HG03135 (cell line): Measurements from ENCODE around the gene WDFY4.

Experiments
- ATAC-seq: cut with Tn5 transposase; IDR thresholded peaks from one replicate; pipeline ENCODE4 v1.9.1; 2021; ENCODE audit warnings: mild to moderate bottlenecking, moderate library complexity; ENCODE audit not compliant: unreplicated experiment

WDFY4 gene

GRCh38 chr10:48768926-48769325, 84.3 kb downstream of the WDFY4 start:
- ATAC-seq = no peak

- no peak for ATAC-seq
Measured at GRCh38 chr10:48769706-48770435, 85.2 kb downstream of the WDFY4 start.

GRCh38 chr10:48770561-48771089, 86.0 kb downstream of the WDFY4 start:
- no peak for ATAC-seq

- ATAC-seq = no peak
Measured at GRCh38 chr10:48771234-48771633, 86.6 kb downstream of the WDFY4 start.

- no peak for ATAC-seq
Measured at GRCh38 chr10:48772059-48772458, 87.4 kb downstream of the WDFY4 start.

GRCh38 chr10:48773580-48773979, 88.9 kb downstream of the WDFY4 start:
- ATAC-seq = no peak

GRCh38 chr10:48774416-48775205, 89.9 kb downstream of the WDFY4 start:
- no peak for ATAC-seq

GRCh38 chr10:48775206-48775517, 90.5 kb downstream of the WDFY4 start:
- ATAC-seq = no peak

- ATAC-seq = no peak
Measured at GRCh38 chr10:48776005-48776522, 91.4 kb downstream of the WDFY4 start.

- no peak for ATAC-seq
Measured at GRCh38 chr10:48776528-48776927, 91.9 kb downstream of the WDFY4 start.

GRCh38 chr10:48777110-48777509, 92.4 kb downstream of the WDFY4 start:
- no peak for ATAC-seq

- ATAC-seq = no peak
Measured at GRCh38 chr10:48778193-48778857, 93.7 kb downstream of the WDFY4 start.

- no peak for ATAC-seq
Measured at GRCh38 chr10:48779077-48779476, 94.4 kb downstream of the WDFY4 start.

- ATAC-seq = no peak
Measured at GRCh38 chr10:48779546-48780152, 95.0 kb downstream of the WDFY4 start.

GRCh38 chr10:48780341-48780740, 95.7 kb downstream of the WDFY4 start:
- ATAC-seq = no peak

GRCh38 chr10:48782386-48782785, 97.7 kb downstream of the WDFY4 start:
- no peak for ATAC-seq

GRCh38 chr10:48784031-48784430, 99.4 kb downstream of the WDFY4 start:
- no peak for ATAC-seq

GRCh38 chr10:48785796-48786195, 101.1 kb downstream of the WDFY4 start:
- no peak for ATAC-seq

- ATAC-seq = no peak
Measured at GRCh38 chr10:48786606-48787282, 102.1 kb downstream of the WDFY4 start.

- ATAC-seq = no peak
Measured at GRCh38 chr10:48788554-48788953, 103.9 kb downstream of the WDFY4 start.
